Panc1 (cell line): ENCODE data around the gene PRPF19. TPM values are rescaled to one million over a fixed set of nuclear protein-coding genes. Genes with fewer than 3 reads are reported as not detected.

Experiments used
- ATAC-seq: fragments of 200-7000 bp; cut with Tn5 transposase; 2 replicates; pipeline ENCODE4 v1.9.1; 2020; ENCODE audit warnings: mild to moderate bottlenecking, moderate library complexity
- BruUV-seq: library from RNA; stranded (reverse); fragments of 400-500 nt; replicated peaks from 2 replicates; lab custom pipeline; 2021; lab: Mats Ljungman, UMichigan
- CTCF ChIA-PET: fragments of 300-600 bp; sonication (Branson Sonifier 250); formaldehyde crosslinking; loops from one replicate; lab custom pipeline; 2022; ENCODE audit warnings: antibody characterized with exemption; lab: Charles Lee
- POLR2A ChIA-PET: fragments of 300-600 bp; sonication (Branson Sonifier 250); formaldehyde crosslinking; loops from one replicate; lab custom pipeline; 2022; ENCODE audit warnings: antibody characterized with exemption; lab: Charles Lee
- DNase-seq: peaks from one replicate; pipeline ENCODE4 v3.0.0-alpha.2; 2010; ENCODE audit warnings: low read depth, low spot score
- H3K27ac ChIP-seq: 2 replicates; pipeline ENCODE4 v1.5.1; 2011; ENCODE audit warnings: mild to moderate bottlenecking, low read length, inconsistent platforms
- H3K27me3 ChIP-seq: fragments of 200-500 bp; sonication (Bioruptor generic); 2 replicates; pipeline ENCODE4 v1.6.0; 2014; ENCODE audit warnings: low read length, inconsistent platforms; ENCODE audit not compliant: control insufficient read depth, insufficient read depth
- H3K36me3 ChIP-seq: fragments of 200-500 bp; sonication (Bioruptor generic); 2 replicates; pipeline ENCODE4 v1.5.1; 2014; ENCODE audit warnings: inconsistent platforms, mild to moderate bottlenecking, low read length, moderate library complexity; ENCODE audit not compliant: control insufficient read depth, insufficient read depth
- H3K4me1 ChIP-seq: 2 replicates; pipeline ENCODE4 v1.5.1; 2011; ENCODE audit warnings: inconsistent platforms, mild to moderate bottlenecking, low read length, moderate library complexity; ENCODE audit not compliant: control insufficient read depth, insufficient read depth
- H3K4me3 ChIP-seq, 2 experiments: 2 replicates each; pipeline ENCODE4 v1.5.1; 2011 to 2012; ENCODE audit warnings: low read depth in 2 of 2, low read length in 2 of 2, mild to moderate bottlenecking in 2 of 2, inconsistent platforms in 1 of 2, moderate library complexity in 1 of 2
- H3K9me3 ChIP-seq: fragments of 200-500 bp; sonication (Bioruptor generic); 2 replicates; pipeline ENCODE4 v1.5.1; 2014; ENCODE audit warnings: low read depth, mild to moderate bottlenecking, inconsistent platforms, low read length, moderate library complexity; ENCODE audit not compliant: control insufficient read depth, insufficient read depth
- CTCF ChIP-seq: fragments of 450-650 bp; IDR thresholded peaks from 2 replicates; pipeline ENCODE4 v1.5.1; 2017; ENCODE audit warnings: mild to moderate bottlenecking
- POLR2AphosphoS5 ChIP-seq: IDR thresholded peaks from 2 replicates; pipeline ENCODE4 v1.6.1; 2012; ENCODE audit warnings: mild to moderate bottlenecking, low read depth, low read length, moderate library complexity
- REST ChIP-seq, 2 experiments: IDR thresholded peaks; 2 replicates each; pipeline ENCODE4 v1.6.1; 2011 to 2012; ENCODE audit warnings: low read depth in 2 of 2, control low read depth in 1 of 2, low read length in 1 of 2, mild to moderate bottlenecking in 1 of 2, moderate library complexity in 1 of 2; ENCODE audit not compliant: insufficient read depth in 1 of 2
- SIN3A ChIP-seq: IDR thresholded peaks from 2 replicates; pipeline ENCODE4 v1.6.1; 2012; ENCODE audit warnings: low read depth, mild to moderate bottlenecking, low read length, moderate library complexity, borderline replicate concordance; ENCODE audit not compliant: insufficient read depth
- TCF7L2 ChIP-seq: IDR thresholded peaks from 2 replicates; pipeline ENCODE4 v1.6.1; 2011; ENCODE audit warnings: mild to moderate bottlenecking, low read depth, low read length, inconsistent platforms
- in situ Hi-C: cut with HindIII; loops from 2 replicates; pipeline ENCODE4 v1.10.0; 2016; ENCODE audit warnings: low sequenced_read_pairs, low pct_unique_long_range_greater_than_20kb
- intact Hi-C: fragments of 100-400 bp; cut with micrococcal nuclease; formaldehyde crosslinking; loops from one replicate; pipeline ENCODE4 v1.10.0; 2022; ENCODE audit not compliant: unreplicated experiment
- total RNA-seq: library from RNA; stranded (reverse); gene quantifications from one replicate; pipeline ENCODE4 v1.2.1, GENCODE V29; 2021; ENCODE audit not compliant: unreplicated experiment

PRPF19 gene
- total RNA-seq, 1 experiment from 2014 or later = 149 TPM

DNA sequence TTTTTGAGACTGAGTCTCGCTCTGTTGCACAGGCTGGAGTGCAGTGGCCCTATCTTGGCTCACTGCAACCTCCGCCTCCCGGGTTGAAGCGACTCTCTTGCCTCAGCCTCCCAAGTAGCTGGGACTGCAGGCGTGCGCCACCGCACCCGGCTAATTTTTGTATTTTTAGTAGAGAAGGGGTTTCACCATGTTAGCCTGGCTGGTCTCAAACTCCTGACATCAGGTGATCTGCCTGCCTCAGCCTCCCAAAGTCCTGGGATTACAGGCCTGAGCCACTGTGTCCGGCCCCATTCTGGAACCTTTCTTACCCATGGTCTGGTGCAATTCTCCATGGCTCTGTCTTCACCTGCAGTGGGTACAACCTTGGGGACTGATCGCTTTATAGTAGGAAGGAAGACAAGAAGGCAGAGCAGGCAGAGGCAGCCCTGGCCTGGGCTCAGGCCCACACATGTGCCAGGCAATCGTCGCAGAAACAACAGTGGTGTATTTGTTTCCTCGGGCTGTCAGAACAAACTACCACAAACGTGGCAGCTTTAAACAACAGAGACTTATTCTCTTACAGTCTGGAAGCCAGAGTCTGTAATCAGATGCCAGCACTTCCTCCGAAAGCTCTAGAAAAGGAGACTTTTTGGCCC, 46.7 kb downstream of the PRPF19 start:
- Histone ChIP-seq H3K27ac (no peak overlapping the region), H3K9me3 (no peaks in the 10 kb centered on the region), H3K4me1 (no peaks in the 10 kb centered on the region), H3K36me3 (no peaks in the 10 kb centered on the region), H3K4me3 (no peak overlapping the region), H3K27me3 (no peaks in the 10 kb centered on the region)
- BruUV-seq = no TSS peak
- no peak for ATAC-seq
- no peak for DNase-seq
- intact Hi-C loops = no loop called here
- POLR2A ChIA-PET = no interaction called here
- TF ChIP-seq CTCF = no peak
- TF ChIP-seq REST (IDR thresholded peaks at IDR 0.05; ENCODE audit: insufficient read depth in 1 of 2, low read depth in 2 of 2, low read length in 1 of 2) = no peak
- no peak for TF ChIP-seq TCF7L2
- no peak for TF ChIP-seq SIN3A
- no peak for TF ChIP-seq POLR2AphosphoS5
- in situ Hi-C loops = no loop called here
- CTCF ChIA-PET = no interaction called here

- DNase-seq = no peak
- ATAC-seq = no peak
- H3K27me3 ChIP-seq = no peaks in the 10 kb centered on the region
- in situ Hi-C loops = no loop called here
- no peak overlapping the region for H3K27ac ChIP-seq
- H3K36me3 ChIP-seq = no peaks in the 10 kb centered on the region
- intact Hi-C loops = no loop called here
- ChIA-PET POLR2A (no interaction called here), CTCF (no interaction called here)
- no peaks in the 10 kb centered on the region for H3K9me3 ChIP-seq
- H3K4me3 ChIP-seq = no peak overlapping the region
- BruUV-seq = no TSS peak
- H3K4me1 ChIP-seq = no peaks in the 10 kb centered on the region
- TF ChIP-seq SIN3A (no peak), CTCF (no peak), REST (IDR thresholded peaks at IDR 0.05; ENCODE audit: insufficient read depth in 1 of 2, low read depth in 2 of 2, low read length in 1 of 2) (no peak), TCF7L2 (no peak), POLR2AphosphoS5 (no peak)
Observed at GRCh38 chr11:60858731-60859464, 47.5 kb downstream of the PRPF19 start.
